Transverse colon (tissue), 3 donors: ENCODE data around the gene ZBTB18.

Source experiments
- POLR2A ChIP-seq: fragments of 450-650 bp; IDR thresholded peaks from one replicate; pipeline ENCODE4 v1.6.1; 2016; ENCODE audit warnings: antibody characterized with exemption, mild to moderate bottlenecking, moderate library complexity
- POLR2AphosphoS5 ChIP-seq, 3 donors: sonication (generic); formaldehyde crosslinking; IDR thresholded peaks; one replicate each; pipeline ENCODE4 v1.6.1; 2016; ENCODE audit warnings: antibody characterized with exemption in 3 of 3

GRCh38 chr1:244076740-244077139, 25.7 kb downstream of the ZBTB18 start:
- TF ChIP-seq POLR2A (no peak), POLR2AphosphoS5 (IDR thresholded peaks at IDR 0.05) (no peak)
